Measurements from ENCODE around the gene PUS10.
A peak's percentile ranks its signal among the peaks of the same experiment; 100 is the strongest.
"Not testable (repeated sequence)": the region's sequence is repeated elsewhere in the genome, so short reads cannot be mapped to it uniquely, and the experiment has no call there.

PUS10 gene

DNA sequence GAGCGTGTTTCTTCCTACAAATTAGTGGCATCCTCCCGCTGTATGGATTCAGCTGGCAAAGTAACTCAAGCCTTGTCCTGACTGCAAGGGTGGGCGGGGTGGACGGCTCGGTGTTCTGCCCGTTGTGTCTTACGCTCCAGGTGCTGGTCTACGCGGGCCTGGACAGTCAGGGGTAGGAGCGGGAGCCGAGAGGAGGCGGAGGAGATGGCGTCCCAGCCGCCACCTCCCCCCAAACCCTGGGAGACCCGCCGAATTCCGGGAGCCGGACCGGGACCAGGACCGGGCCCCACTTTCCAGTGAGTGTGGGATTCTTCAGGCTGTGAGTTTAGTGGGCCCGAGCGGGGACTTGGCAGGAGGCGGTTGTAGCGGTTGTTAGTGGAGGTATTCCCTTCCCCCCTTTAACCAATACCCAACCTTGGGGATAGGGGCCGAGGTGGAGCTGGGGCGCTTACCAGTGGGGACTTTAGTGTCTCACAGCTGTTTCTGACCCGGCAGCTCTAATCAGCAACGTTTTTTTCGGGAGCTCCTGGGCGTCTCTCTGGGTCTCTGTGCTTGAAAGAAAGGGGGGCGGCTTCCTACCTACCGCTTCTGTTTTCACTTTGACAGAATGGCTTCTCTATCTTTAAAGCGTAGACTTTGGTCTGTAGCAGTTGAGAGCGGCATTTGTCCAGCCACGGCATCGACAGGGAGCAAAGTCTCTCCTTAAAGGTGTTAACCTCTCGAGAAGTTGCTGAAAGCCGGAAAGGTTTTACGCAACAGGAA lies at the start of gene PUS10, which contains the start of gene PEX13:
Gene PUS10, minus strand, starts transcription at position 700 of the 762 bp plus-strand sequence. CDS start 6,365 bp downstream, outside the sequence.
Gene PEX13, plus strand, starts transcription at position 165 of the 762 bp plus-strand sequence. Its CDS starts 40 bp downstream, at position 205.
- peak; percentile 59 for DNase-seq

DNA sequence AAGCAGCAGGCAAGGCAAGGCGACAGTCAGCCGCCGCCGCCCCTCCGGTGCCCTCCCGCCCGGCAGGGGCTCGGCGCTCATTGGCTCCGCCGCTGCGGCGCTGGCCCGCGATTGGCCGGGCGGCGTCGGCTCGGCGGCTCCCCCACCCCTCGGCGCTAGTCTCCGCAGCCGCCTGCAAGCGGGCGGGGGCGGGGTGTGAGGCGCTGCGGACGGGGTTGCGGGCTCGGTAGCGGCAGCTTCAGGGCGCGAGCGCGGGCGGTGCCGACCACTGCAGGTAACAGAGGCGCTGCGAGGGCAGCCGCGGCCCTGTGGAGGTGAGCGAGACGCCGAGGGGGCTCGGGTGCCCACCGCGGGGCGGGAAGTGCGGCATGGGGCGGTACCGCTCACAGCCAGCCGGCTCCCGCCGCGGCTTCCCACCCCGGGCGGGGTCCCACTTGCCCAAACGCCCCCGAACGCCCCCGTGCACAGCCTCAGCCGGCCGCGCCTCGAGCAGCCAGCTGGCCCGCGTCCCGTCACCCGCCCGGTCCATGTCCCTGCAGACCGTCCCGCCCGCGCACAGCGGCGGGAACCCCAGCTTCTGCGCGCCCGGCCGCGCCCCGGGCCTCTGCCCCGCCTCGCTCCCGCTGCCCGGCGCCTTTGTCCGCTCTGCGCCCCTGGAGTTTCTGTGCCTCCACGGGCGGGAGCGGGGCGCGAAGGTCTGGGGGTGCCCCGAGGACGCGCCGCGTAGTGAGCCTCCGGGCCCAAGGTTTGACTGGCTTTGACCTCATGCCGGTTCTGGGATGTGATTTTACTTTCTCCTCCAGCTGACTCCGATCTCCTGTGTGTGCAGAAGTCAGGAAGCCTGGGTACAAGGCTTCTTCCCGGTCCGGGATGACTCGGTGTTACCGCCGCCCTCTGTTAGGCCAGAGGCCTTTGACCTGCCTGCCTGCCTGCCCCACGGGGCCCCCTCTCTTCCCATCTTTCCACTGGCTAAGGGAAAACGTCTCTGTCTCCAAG lies 48.0 kb upstream of the PUS10 start, which contains the start of gene SANBR:
Gene SANBR, plus strand, starts transcription at position 158 of the 996 bp plus-strand sequence. CDS start 4,480 bp downstream, outside the sequence.
- DNase-seq, result peak; percentile 79

- no peak for DNase-seq
Measured at GRCh38 chr2:61059382-61059781, 41.3 kb upstream of the PUS10 start.

GRCh38 chr2:61057562-61057961 lies 39.5 kb upstream of the PUS10 start:
- DNase-seq, result no peak

DNA sequence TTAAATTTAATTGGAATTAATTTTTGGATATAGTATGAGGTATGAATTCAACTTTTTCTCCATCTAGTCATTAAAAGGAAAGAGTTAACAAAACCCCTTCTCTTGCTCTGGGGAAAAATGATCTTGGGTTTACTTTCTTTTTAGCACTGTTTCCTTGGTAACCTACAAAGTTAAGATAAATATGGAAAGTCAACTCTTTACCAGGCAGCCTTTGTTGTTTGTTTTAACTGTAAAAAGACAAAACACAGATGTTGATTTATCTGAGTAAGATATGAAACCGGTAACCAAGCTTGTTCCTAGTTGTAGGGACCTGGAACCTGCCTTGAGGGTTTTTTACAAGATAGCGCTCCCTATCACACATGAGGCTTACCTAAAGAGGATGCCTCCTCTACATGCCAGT lies 37.5 kb upstream of the PUS10 start:
- no peak for DNase-seq

DNA sequence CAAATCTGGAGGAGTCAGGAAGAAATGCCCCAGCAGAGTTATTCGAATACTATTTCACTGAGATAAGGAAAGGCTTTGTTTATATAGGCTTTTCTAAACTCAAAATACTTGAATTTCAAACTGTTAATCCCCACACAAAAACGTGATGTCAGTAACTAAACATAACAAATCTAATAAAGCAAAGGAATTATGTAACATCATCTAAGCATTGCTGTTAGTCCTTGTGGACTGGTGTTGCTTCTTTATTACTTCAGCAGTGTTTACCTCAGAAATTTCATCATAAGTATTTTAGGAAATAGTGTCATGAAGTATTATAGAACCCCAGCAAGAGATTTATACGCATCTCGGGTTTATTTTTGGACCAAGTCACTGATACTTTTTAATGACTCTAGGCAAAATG lies 27.9 kb upstream of the PUS10 start:
- no peak for DNase-seq

DNA sequence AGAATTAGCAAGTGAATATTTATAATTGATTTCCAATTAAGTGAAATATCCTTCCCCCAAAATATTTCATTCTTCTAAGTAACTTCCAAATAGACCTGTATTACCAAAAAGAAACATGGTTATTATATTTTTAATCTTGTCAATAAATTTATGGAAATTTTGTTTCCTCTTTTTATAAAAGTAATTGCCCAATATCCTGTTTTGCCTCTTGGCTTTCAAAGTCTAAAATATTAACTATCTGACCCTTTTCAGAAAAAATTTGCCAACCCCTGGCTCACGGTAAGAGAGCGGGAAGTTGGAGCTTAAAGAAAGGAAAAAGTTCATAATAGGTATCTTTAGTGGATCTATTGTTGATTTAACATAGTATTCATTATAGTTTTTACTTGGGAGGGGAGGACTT lies 27.2 kb upstream of the PUS10 start:
- DNase-seq, result no peak

DNA sequence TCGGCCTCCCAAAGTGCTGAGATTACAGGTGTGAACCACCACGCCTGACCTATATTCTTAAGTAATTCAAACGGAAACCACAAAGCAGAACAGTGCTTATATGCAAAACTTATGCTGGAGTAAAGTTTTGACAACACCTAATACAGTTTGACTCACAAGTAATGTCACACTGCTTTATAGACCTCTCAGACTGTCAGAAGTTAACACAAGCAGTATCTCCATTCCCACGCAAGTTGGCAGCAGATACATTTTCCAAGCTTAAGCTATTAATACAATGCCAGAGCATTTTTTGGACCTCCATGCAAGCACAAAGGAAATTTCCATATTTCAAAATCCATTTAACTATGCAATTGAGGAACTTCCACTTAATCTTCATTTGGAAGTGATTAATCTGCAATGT lies 26.6 kb upstream of the PUS10 start:
- no peak for DNase-seq

DNA sequence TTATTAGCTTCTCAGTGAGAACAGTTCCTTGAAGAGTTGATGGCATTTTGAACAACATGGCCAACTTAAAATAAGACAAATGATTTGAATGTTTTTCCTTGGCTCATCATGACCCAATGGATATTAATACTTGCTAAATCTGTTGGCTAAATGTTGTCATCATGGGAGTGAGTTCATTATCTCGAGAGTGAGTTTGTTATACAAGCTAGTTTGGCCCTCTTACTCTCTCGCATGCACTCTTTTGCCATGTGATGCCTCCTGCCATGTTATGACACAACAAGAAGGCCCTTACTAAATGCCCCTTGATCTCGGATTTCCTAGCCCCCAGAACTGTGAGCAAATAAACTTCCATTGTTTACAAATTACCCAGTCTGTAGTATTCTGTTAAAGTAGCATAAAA lies 24.8 kb upstream of the PUS10 start:
- no peak for DNase-seq

GRCh38 chr2:61036643-61037042 lies 18.6 kb upstream of the PUS10 start:
- DNase-seq, result not testable (repeated sequence)

DNA sequence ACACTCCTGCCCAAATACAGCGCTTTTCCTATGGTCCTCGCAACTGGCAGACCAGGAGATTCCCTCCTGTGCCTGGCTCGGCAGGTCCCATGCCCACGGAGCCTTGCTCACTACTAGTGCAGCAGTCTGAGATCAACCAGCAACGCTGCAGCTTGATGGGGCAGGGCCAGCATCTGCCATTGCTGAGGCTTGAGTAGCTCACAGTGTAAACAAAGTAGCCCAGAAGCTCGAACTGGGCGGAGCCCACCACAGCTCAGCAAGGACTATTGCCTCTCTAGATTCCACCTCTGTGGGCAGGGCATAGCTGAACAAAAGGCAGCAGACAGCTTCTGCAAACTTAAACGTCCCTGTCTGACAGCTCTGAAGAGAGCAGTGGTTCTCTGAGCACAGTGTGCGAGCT lies 16.5 kb upstream of the PUS10 start:
- DNase-seq, result not testable (repeated sequence)

DNA sequence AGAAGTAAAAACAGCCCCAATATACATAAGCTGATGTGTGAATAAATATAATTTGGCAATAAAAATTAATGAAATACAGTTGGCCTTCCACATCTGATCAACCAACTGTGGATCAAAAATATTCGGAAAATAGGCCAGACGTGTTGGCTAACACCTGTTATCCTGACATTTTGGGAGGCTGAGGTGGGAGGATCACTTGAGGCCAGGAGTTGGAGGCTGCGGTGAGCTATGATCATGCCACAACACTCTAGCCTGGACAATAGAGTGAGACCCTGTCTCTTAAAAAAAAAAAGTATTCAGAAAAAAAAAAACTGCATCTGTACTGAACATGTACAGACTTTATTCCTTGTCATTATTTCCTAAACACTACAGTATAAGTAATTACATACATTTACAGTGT lies 11.5 kb upstream of the PUS10 start:
- DNase-seq, result no peak

DNA sequence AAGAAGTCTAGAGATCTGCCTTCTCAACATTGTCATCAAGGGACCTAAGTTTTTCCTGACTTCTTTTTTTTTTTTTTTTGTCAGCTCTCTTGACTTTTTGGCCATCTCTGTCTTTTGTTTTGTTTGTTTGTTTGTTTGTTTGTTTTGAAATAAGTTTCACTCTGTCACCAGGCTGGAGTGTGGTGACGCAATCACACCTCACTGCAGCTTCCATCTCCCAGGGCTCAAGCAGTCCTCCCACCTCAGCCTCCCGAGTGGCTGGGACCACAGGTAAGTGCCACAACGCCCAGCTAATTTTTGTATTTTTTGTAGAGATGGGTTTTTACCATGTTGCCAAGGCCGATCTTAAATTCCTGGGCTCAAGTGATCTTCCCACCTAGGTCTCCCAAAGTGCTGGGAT lies 5.6 kb upstream of the PUS10 start:
- no peak for DNase-seq

DNA sequence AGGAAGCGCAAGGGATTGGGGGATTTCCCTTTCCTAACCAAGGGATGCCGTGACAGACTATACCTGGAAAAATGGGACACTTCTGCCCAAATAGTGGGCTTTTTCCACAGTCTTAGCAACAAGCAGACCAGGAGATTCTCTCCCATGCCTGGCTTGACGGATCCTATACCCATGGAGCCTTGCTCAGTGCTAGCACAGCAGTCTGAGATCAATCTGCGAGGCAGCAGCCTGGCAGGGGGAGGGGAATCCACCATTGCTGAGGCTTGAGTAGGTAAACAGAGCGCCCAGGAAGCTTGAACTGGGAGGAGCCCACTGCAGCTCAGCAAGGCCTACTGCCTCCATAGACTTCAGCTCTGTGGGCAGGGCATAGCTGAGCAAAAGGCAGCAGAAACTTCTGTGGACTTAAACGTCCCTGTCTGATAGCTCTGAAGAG lies 3.2 kb upstream of the PUS10 start:
- DNase-seq, result no peak

DNA sequence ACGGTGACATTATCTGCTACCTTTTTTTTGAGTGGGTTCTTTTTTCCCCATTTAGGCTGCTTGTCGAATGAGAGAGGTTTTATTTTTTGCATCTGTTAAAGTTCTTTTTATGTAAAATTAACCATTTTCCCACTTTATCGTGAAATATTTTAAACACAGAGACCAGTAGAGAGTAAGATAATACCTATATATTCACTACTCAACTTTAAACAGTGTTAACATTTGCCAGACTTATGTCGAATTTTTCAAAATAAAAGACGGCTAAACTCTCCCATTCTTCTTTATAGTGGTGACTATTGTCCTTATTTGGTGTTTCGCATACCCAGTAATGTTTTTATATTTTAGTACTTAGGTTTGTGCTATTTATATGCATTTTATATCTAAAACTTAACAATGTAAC lies 743 bp upstream of the PUS10 start:
- DNase-seq, result no peak

DNA sequence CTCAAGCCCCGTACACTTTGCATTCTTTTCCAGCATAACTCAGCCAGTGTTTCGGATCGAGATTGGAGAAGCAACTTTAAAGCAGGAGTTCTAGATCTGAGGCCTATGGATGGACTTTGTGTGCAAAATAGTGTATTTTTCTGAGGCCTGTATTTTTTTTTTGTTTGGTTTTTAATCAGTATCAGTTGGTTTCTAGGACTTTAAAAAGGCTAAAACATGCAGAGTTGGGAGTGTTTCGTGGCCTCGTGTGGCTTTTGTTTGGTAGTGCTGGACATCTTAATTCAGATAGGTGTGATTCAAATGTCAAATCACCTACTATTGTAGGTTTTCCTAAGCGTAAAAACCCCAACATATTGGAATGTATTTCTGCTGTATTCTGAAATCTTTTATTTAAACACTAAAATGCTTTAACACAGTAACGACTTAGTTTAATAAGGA lies 282 bp upstream of the PUS10 start:
- DNase-seq, result no peak

DNA sequence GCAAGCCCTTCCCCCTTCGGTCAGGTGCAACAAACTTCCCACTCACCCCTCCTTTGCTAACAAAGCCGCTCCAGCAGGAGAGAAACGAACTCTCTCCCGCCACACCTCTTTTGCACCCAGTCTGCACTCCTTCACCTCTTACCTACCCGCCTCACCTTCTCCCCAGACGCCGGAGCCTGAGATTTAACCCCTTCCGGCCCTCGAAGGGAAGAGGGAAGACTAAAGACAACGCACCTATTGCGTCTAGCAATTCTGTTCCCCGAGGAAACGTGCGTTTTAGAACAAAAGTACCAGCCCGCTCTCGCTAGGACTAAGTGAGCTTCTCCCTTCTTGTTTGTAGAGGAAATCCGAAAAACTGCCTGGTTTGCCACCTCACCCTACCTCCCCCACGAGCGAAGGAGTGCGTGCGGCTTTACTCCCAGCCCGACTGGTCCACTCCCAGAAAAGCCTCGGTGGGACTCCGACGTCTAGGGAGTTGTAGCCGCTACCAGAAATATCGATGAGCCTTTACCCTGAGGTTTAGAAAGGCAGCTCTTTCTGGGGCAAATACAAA lies 976 bp downstream of the PUS10 start:
- peak; percentile 59 for DNase-seq

DNA sequence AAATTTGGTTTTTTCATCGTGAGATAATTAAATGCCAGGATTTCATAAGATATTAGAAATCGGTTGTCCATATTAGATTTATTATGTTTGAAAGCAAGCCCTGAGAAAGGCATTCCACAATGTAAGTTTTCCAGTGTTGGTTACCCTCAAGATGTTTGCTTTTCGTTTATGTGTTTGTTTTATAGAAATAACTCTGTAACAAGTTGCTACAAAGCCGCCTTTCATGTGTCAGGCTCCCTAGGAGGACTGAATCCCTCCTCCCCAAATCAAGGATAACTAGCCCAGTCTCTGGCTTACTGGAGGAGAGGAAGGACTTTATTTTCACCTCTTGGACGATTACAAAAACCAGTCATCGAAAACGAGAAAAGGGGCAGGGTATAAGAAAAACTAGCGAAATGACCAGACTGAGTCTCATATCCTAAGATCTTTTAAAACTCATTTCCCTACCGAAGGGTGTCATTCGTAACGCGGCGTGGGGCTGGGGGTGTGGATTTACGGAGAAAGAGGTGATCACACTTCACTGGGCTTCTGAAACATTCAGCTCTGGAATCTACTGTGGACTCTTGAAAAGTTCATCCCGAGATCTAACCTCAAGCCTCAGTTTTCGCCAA lies 1.6 kb downstream of the PUS10 start:
- DNase-seq, result no peak

GRCh38 chr2:61015976-61016375 lies 2.1 kb downstream of the PUS10 start:
- no peak for DNase-seq

DNA sequence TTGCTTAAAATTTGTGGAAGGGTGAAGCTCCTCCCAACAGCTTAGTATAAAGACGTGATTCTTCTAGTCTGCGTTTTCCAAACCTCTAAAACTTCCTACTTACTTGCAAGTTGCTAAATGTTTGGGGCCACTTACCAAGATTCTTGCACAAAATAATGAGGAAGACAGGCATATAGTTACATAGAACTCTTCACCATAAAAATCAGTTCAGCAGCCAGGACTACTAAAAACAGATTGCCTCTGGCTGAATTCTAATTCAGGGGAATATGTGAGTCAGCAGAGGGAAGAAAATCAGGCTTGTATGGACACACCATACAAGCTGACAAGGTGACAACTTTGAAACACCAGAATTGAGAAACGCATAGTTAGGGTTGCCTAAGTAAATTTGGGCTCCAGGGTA lies 3.3 kb downstream of the PUS10 start:
- DNase-seq, result no peak

GRCh38 chr2:61013382-61013781 lies 4.7 kb downstream of the PUS10 start:
- DNase-seq, result no peak

DNA sequence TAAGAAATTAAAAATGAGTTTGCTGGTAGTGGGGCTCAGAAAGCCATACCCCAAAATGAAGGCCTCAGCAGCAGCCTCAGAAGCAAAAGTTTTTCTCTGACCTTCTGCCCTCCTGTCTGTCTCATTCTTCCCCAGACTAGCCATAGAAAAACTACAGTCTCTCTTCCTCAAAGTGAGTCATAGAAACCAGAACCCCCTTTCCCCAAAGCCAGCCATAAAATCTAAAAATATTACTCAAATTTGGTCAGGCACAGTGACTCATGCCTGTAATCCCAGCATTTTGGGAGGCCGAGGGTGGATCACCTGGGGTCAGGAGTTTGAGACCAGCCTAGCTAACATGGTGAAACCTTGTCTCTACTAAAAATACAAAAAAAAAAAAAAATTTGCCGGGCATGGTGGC lies 5.8 kb downstream of the PUS10 start:
- not testable (repeated sequence) for DNase-seq

GRCh38 chr2:61011678-61012077 lies 6.4 kb downstream of the PUS10 start:
- DNase-seq, result no peak
